HEK293 (cell line): ENCODE measurements around the gene POLR2E.

Experiments
- ZNF157 ChIP-seq: fragments of 450-650 bp; formaldehyde crosslinking; IDR thresholded peaks from 2 replicates; pipeline ENCODE4 v1.5.1; 2016; ENCODE audit warnings: missing biosample characterization, missing genetic modification characterization
- ZNF175 ChIP-seq: fragments of 450-650 bp; formaldehyde crosslinking; IDR thresholded peaks from 2 replicates; pipeline ENCODE4 v1.5.1; 2016; ENCODE audit warnings: missing biosample characterization, missing genetic modification characterization
- ZNF2 ChIP-seq: fragments of 450-650 bp; formaldehyde crosslinking; IDR thresholded peaks from 2 replicates; pipeline ENCODE4 v1.5.1; 2016; ENCODE audit warnings: missing biosample characterization, missing genetic modification characterization
- ZNF292 ChIP-seq: fragments of 450-650 bp; formaldehyde crosslinking; IDR thresholded peaks from 2 replicates; pipeline ENCODE4 v1.5.1; 2016; ENCODE audit warnings: low read depth, missing biosample characterization, missing genetic modification characterization, borderline replicate concordance
- ZNF433 ChIP-seq: fragments of 450-650 bp; formaldehyde crosslinking; IDR thresholded peaks from 2 replicates; pipeline ENCODE4 v1.5.1; 2016; ENCODE audit warnings: missing biosample characterization, missing genetic modification characterization, low read depth
- TF ChIP-seq, protein P1 (sequence below): fragments of 450-650 bp; formaldehyde crosslinking; IDR thresholded peaks from 2 replicates; pipeline ENCODE4 v1.5.1; 2016; ENCODE audit warnings: missing biosample characterization, missing genetic modification characterization
- TF ChIP-seq, protein P2 (sequence below): fragments of 450-650 bp; formaldehyde crosslinking; IDR thresholded peaks from 2 replicates; pipeline ENCODE4 v1.5.1; 2016; ENCODE audit warnings: missing biosample characterization, missing genetic modification characterization
- TF ChIP-seq, protein P3 (sequence below): fragments of 450-650 bp; formaldehyde crosslinking; IDR thresholded peaks from 2 replicates; pipeline ENCODE4 v1.5.1; 2016; ENCODE audit warnings: missing biosample characterization, missing genetic modification characterization
- TF ChIP-seq, protein P4 (sequence below): fragments of 450-650 bp; formaldehyde crosslinking; IDR thresholded peaks from 2 replicates; pipeline ENCODE4 v1.5.1; 2016; ENCODE audit warnings: missing biosample characterization, missing genetic modification characterization, low read depth
- TF ChIP-seq, protein P5 (sequence below): fragments of 450-650 bp; formaldehyde crosslinking; IDR thresholded peaks from 2 replicates; pipeline ENCODE4 v1.5.1; 2016; ENCODE audit warnings: missing biosample characterization, missing genetic modification characterization
- TF ChIP-seq, protein P6 (sequence below): fragments of 450-650 bp; formaldehyde crosslinking; IDR thresholded peaks from 2 replicates; pipeline ENCODE4 v1.5.1; 2017; ENCODE audit warnings: missing biosample characterization, mild to moderate bottlenecking, missing genetic modification characterization, moderate library complexity

DNA sequence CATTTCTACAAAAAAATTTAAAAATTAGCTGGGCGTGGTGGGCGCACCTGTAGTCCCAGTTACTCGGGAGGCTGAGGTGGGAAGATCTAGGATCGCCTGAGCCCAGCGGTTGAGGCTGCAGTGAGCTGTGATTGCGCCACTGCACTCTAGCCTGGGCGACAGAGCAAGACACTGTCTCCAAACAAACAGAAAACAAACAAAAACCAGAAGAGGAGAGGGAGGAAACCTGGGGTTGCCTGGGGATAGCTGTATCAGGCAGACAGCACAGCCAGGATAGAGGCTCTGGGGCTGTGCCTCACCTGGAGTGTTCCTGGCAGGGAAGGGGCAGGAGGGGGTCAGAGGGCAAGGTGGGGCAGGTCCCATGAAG is 2.6 kb upstream of the POLR2E start:
- TF ChIP-seq, protein P1, sequence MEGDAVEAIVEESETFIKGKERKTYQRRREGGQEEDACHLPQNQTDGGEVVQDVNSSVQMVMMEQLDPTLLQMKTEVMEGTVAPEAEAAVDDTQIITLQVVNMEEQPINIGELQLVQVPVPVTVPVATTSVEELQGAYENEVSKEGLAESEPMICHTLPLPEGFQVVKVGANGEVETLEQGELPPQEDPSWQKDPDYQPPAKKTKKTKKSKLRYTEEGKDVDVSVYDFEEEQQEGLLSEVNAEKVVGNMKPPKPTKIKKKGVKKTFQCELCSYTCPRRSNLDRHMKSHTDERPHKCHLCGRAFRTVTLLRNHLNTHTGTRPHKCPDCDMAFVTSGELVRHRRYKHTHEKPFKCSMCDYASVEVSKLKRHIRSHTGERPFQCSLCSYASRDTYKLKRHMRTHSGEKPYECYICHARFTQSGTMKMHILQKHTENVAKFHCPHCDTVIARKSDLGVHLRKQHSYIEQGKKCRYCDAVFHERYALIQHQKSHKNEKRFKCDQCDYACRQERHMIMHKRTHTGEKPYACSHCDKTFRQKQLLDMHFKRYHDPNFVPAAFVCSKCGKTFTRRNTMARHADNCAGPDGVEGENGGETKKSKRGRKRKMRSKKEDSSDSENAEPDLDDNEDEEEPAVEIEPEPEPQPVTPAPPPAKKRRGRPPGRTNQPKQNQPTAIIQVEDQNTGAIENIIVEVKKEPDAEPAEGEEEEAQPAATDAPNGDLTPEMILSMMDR, result no peak
- TF ChIP-seq, protein P2, sequence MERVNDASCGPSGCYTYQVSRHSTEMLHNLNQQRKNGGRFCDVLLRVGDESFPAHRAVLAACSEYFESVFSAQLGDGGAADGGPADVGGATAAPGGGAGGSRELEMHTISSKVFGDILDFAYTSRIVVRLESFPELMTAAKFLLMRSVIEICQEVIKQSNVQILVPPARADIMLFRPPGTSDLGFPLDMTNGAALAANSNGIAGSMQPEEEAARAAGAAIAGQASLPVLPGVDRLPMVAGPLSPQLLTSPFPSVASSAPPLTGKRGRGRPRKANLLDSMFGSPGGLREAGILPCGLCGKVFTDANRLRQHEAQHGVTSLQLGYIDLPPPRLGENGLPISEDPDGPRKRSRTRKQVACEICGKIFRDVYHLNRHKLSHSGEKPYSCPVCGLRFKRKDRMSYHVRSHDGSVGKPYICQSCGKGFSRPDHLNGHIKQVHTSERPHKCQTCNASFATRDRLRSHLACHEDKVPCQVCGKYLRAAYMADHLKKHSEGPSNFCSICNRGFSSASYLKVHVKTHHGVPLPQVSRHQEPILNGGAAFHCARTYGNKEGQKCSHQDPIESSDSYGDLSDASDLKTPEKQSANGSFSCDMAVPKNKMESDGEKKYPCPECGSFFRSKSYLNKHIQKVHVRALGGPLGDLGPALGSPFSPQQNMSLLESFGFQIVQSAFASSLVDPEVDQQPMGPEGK (tag by site-specific recombination), result no peak
- TF ChIP-seq ZNF292 (tag by site-specific recombination), result no peak
- TF ChIP-seq ZNF175, result no peak
- TF ChIP-seq ZNF433 (tag by site-specific recombination), result no peak
- TF ChIP-seq, protein P3, sequence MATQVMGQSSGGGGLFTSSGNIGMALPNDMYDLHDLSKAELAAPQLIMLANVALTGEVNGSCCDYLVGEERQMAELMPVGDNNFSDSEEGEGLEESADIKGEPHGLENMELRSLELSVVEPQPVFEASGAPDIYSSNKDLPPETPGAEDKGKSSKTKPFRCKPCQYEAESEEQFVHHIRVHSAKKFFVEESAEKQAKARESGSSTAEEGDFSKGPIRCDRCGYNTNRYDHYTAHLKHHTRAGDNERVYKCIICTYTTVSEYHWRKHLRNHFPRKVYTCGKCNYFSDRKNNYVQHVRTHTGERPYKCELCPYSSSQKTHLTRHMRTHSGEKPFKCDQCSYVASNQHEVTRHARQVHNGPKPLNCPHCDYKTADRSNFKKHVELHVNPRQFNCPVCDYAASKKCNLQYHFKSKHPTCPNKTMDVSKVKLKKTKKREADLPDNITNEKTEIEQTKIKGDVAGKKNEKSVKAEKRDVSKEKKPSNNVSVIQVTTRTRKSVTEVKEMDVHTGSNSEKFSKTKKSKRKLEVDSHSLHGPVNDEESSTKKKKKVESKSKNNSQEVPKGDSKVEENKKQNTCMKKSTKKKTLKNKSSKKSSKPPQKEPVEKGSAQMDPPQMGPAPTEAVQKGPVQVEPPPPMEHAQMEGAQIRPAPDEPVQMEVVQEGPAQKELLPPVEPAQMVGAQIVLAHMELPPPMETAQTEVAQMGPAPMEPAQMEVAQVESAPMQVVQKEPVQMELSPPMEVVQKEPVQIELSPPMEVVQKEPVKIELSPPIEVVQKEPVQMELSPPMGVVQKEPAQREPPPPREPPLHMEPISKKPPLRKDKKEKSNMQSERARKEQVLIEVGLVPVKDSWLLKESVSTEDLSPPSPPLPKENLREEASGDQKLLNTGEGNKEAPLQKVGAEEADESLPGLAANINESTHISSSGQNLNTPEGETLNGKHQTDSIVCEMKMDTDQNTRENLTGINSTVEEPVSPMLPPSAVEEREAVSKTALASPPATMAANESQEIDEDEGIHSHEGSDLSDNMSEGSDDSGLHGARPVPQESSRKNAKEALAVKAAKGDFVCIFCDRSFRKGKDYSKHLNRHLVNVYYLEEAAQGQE (tag by site-specific recombination), result no peak
- TF ChIP-seq, protein P4, sequence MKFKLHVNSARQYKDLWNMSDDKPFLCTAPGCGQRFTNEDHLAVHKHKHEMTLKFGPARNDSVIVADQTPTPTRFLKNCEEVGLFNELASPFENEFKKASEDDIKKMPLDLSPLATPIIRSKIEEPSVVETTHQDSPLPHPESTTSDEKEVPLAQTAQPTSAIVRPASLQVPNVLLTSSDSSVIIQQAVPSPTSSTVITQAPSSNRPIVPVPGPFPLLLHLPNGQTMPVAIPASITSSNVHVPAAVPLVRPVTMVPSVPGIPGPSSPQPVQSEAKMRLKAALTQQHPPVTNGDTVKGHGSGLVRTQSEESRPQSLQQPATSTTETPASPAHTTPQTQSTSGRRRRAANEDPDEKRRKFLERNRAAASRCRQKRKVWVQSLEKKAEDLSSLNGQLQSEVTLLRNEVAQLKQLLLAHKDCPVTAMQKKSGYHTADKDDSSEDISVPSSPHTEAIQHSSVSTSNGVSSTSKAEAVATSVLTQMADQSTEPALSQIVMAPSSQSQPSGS, result no peak
- TF ChIP-seq ZNF157 (tag by site-specific recombination), result no peak
- TF ChIP-seq, protein P5, sequence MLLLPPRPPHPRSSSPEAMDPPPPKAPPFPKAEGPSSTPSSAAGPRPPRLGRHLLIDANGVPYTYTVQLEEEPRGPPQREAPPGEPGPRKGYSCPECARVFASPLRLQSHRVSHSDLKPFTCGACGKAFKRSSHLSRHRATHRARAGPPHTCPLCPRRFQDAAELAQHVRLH, result no peak
- TF ChIP-seq, protein P6, sequence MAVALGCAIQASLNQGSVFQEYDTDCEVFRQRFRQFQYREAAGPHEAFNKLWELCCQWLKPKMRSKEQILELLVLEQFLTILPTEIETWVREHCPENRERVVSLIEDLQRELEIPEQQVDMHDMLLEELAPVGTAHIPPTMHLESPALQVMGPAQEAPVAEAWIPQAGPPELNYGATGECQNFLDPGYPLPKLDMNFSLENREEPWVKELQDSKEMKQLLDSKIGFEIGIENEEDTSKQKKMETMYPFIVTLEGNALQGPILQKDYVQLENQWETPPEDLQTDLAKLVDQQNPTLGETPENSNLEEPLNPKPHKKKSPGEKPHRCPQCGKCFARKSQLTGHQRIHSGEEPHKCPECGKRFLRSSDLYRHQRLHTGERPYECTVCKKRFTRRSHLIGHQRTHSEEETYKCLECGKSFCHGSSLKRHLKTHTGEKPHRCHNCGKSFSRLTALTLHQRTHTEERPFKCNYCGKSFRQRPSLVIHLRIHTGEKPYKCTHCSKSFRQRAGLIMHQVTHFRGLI (tag by site-specific recombination), result no peak
- TF ChIP-seq ZNF2 (tag by site-specific recombination), result no peak
